Activated CD8-positive, alpha-beta T cell treated with anti-CD3 and anti-CD28 coated beads for 36 hours (primary cell): ENCODE data around the gene ACOX1. TPM values are rescaled to one million over a fixed set of nuclear protein-coding genes. Genes with fewer than 3 reads are reported as not detected.

Experiments used
- ATAC-seq: fragments of 200-7000 bp; cut with Tn5 transposase; one replicate; pipeline ENCODE4 v1.10.0; 2021; ENCODE audit warnings: mild to moderate bottlenecking, moderate library complexity
- CTCF ChIA-PET: fragments of 350-600 bp; sonication (Branson Sonifier 250); formaldehyde crosslinking; loops from one replicate; lab custom pipeline; 2021; ENCODE audit warnings: antibody characterized with exemption; lab: Charles Lee
- POLR2A ChIA-PET: fragments of 350-600 bp; sonication (Branson Sonifier 250); formaldehyde crosslinking; loops from one replicate; lab custom pipeline; 2021; ENCODE audit warnings: antibody characterized with exemption; lab: Charles Lee
- DNase-seq: peaks from one replicate; pipeline ENCODE4 v3.0.0-alpha.2; 2020
- H3K27ac Mint-ChIP-seq: one replicate; pipeline ENCODE4 v1.8.0; 2021; ENCODE audit warnings: mild to moderate bottlenecking, mixed read lengths
- H3K27me3 Mint-ChIP-seq: one replicate; pipeline ENCODE4 v1.8.0; 2021; ENCODE audit warnings: mixed read lengths
- H3K36me3 Mint-ChIP-seq: one replicate; pipeline ENCODE4 v1.8.0; 2021; ENCODE audit warnings: low read depth, mixed read lengths
- H3K4me1 Mint-ChIP-seq: one replicate; pipeline ENCODE4 v1.8.0; 2021; ENCODE audit warnings: low read depth, mixed read lengths
- H3K4me3 Mint-ChIP-seq: one replicate; pipeline ENCODE4 v1.8.0; 2021; ENCODE audit warnings: mild to moderate bottlenecking, moderate library complexity, mixed read lengths
- H3K9me3 Mint-ChIP-seq: one replicate; pipeline ENCODE4 v1.8.0; 2021; ENCODE audit warnings: mixed read lengths
- intact Hi-C: fragments of 100-400 bp; cut with micrococcal nuclease; formaldehyde crosslinking; loops from one replicate; pipeline ENCODE4 v1.10.0; 2022
- total RNA-seq, 2 experiments: library from RNA; stranded (reverse); gene quantifications; one replicate each; pipeline ENCODE4 v1.2.3, GENCODE V29; 2021
- TF ChIP-seq, protein P1 (sequence below): fragments of 200-600 bp; IDR thresholded peaks from one replicate; pipeline ENCODE4 v1.8.0; 2022; ENCODE audit warnings: antibody characterized with exemption, mild to moderate bottlenecking

The ACOX1 gene
- total RNA-seq, 2 experiments from 2014 or later: 23.0 to 24.1 TPM

DNA sequence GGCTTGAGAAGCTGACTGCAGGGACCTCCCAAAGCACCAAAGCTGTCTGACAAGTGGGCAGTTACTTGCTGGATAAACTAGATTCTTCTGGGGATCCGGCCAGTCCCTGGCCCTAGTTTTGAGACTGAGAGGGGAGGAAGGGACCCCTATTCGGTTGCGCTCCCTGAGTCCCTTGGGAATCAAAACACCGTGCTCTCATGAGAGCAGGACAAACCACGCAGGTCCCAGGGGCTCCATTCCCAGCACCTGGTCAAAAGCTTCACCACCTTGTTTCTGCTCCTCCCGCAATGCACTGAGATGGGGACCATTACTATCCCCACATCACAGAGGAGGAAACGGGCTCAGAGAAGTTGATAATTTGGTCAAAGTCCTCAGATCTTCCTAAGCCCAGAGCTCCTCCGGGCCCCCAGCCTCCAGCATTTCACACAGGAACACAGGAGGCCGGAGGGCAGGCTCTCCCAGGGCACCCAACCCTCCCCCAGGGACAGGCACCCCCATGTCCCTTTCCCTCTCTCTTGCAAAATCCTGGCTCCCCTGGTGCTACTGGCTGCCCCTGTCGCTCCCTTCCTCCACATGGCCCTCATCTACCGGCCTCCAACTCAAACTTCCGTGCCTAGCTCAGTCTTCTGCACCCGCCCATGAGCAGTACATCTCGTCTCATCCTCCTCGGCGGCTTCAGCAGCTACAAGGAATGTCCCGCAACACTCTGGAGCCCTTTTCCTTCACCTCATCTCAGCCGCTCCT is 85.5 kb downstream of the ACOX1 start:
- no peaks in the 10 kb centered on the region for H3K27me3 Mint-ChIP-seq
- CTCF ChIA-PET: interaction anchor here (0.8 to 9.8 kb wide), 7 partner anchors 11 to 386 kb away, joined by 3 to 78 read pairs (median 5); partner anchors contain the start of genes CDK3, MRPL38 and TRIM47
- DNase-seq (no peak), ATAC-seq (no peak)
- intact Hi-C loops: no loop called here
- POLR2A ChIA-PET: interaction anchor here (1.3 to 9.5 kb wide), 4 partner anchors 10 to 117 kb away, joined by 3 to 100 read pairs (median 8); partner anchors contain the start of genes MRPL38 and TRIM47
- peaks cover 23% of the 10 kb centered on the region for H3K36me3 Mint-ChIP-seq
- peak overlapping the region; percentile 48 for H3K4me3 Mint-ChIP-seq
- H3K9me3 Mint-ChIP-seq: no peaks in the 10 kb centered on the region
- H3K4me1 Mint-ChIP-seq: peaks cover 28% of the 10 kb centered on the region
- TF ChIP-seq, protein P1, sequence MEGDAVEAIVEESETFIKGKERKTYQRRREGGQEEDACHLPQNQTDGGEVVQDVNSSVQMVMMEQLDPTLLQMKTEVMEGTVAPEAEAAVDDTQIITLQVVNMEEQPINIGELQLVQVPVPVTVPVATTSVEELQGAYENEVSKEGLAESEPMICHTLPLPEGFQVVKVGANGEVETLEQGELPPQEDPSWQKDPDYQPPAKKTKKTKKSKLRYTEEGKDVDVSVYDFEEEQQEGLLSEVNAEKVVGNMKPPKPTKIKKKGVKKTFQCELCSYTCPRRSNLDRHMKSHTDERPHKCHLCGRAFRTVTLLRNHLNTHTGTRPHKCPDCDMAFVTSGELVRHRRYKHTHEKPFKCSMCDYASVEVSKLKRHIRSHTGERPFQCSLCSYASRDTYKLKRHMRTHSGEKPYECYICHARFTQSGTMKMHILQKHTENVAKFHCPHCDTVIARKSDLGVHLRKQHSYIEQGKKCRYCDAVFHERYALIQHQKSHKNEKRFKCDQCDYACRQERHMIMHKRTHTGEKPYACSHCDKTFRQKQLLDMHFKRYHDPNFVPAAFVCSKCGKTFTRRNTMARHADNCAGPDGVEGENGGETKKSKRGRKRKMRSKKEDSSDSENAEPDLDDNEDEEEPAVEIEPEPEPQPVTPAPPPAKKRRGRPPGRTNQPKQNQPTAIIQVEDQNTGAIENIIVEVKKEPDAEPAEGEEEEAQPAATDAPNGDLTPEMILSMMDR: no peak
- peak overlapping the region; percentile 56 for H3K27ac Mint-ChIP-seq

DNA sequence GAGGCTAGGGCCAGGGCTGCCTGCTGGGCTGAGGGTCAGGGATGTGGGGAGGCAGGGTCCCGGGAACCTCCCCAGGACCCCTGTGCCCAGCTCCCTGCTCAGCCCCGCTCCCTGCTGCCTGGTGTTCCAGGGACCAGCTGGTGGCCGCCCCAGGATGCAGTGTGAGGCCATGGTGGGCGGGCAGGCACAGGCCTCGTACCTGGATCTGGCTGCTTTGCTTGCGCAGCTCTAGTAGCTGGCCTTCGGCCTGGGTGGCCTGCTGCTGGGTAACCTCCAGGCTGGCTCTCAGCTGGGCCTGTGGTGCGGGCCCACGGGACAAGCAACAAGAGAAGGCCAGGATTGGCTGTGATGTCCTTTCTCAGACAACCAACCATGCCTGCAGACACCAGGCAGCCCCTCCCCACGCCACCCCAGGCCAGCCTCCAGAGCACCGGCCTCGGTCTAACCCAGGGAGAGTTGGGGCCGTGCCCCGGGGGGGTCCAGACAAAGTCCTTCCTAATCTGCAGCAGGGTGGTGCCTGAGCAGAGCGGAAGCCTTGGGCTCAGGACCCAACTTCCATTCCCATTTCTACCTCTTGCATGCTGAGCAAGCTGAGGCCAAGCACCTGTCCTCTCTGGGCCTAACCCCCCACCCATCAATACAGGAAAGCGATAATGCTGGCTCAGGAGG is 86.3 kb downstream of the ACOX1 start:
- no peak for ATAC-seq
- H3K4me1 Mint-ChIP-seq: peaks cover 26% of the 10 kb centered on the region
- TF ChIP-seq, protein P1: no peak
- H3K4me3 Mint-ChIP-seq: no peak overlapping the region
- intact Hi-C loops: no loop called here
- H3K36me3 Mint-ChIP-seq: peaks cover 22% of the 10 kb centered on the region
- CTCF ChIA-PET: interaction anchor here (1.0 to 9.8 kb wide), 6 partner anchors 10 to 387 kb away, joined by 3 to 78 read pairs (median 5); partner anchors contain the start of genes CDK3, MRPL38 and TRIM47
- H3K27ac Mint-ChIP-seq: no peak overlapping the region
- no peaks in the 10 kb centered on the region for H3K9me3 Mint-ChIP-seq
- no peaks in the 10 kb centered on the region for H3K27me3 Mint-ChIP-seq
- POLR2A ChIA-PET: interaction anchor here (1.1 to 9.5 kb wide), 7 partner anchors 9 to 117 kb away, joined by 3 to 100 read pairs (median 4); partner anchors contain the start of genes MRPL38 and TRIM47
- DNase-seq: no peak

DNA sequence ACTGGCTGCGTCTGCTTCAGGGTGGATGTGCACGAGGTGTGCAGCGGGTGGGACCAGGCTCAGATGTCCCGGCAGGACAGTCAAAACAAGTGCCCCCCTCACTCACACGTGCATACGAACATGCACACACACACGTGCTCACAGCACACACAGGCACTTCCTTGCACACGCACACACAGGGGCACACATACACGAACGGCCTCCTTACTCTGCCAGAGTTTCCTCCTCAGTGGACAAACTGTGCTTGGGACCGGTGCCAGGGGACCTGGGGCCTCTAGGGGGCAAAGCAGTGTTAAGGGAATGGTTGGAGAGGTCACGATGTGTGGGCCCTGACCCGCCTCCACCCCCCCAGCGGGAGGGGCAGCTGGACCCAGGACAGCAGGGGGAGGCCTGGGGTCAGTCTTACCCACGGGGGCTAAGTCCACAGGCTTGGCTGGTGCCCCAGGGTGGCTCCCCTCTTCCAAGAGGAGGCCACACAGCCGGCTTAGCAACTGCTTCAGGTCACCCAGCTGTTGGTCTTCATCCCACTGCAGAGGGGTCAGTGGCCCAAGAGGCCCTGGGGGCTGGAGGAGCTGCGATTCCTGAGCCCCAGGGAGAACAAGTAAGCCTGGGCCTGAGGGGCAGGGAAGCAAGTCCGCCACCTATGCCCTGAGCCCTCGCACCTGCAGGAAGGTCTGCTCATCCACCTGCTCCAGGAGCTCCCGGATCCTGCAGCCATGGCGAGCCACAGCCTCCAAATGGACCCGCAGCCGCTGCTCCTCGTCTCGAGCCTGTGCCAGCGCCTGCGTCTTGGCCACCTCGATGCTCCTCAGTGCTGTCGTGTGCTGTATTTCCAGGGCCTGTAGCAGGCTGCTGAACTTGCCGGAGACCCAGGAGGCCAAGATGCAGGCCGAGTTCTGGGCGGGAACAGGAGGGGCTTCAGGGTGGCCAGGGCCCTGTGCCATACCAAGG is 87.1 kb downstream of the ACOX1 start:
- intact Hi-C loops: no loop called here
- DNase-seq (no peak), ATAC-seq (no peak)
- TF ChIP-seq, protein P1: no peak
- H3K4me1 Mint-ChIP-seq: peaks cover 22% of the 10 kb centered on the region
- H3K36me3 Mint-ChIP-seq: peaks cover 18% of the 10 kb centered on the region
- H3K4me3 Mint-ChIP-seq: no peak overlapping the region
- H3K27ac Mint-ChIP-seq: no peak overlapping the region
- no peaks in the 10 kb centered on the region for H3K9me3 Mint-ChIP-seq
- no peaks in the 10 kb centered on the region for H3K27me3 Mint-ChIP-seq
- POLR2A ChIA-PET: interaction anchor here (1.1 to 9.5 kb wide), 8 partner anchors 10 to 116 kb away, joined by 3 to 100 read pairs (median 4); partner anchors contain the start of genes MRPL38 and TRIM47
- CTCF ChIA-PET: interaction anchor here (1.4 to 9.8 kb wide), 2 partner anchors 15 to 388 kb away, joined by 4 to 78 read pairs; partner anchors contain the start of gene TRIM47

Other genes starting within 250 kb of the ACOX1 start
- 10 to 100 TPM; 43.4 to 50.7 TPM for gene GALK1, start 214.0 kb downstream of the ACOX1 start, total RNA-seq
- 10 to 100 TPM; 26.4 to 26.6 TPM for gene UNK, start 194.4 kb downstream of the ACOX1 start, total RNA-seq
- gene UNC13D, start 134.8 kb downstream of the ACOX1 start, total RNA-seq: 100 to 1,000 TPM; 136 to 144 TPM
- 10 to 100 TPM; 54.4 to 58.5 TPM for gene WBP2, start 123.8 kb downstream of the ACOX1 start, total RNA-seq
- gene TRIM47, start 100.6 kb downstream of the ACOX1 start, total RNA-seq: 10 to 100 TPM; 16.6 to 16.8 TPM
- gene TRIM65, start 82.2 kb downstream of the ACOX1 start, total RNA-seq: 10 to 100 TPM; 37.1 to 42.2 TPM
- gene MRPL38, start 74.3 kb downstream of the ACOX1 start, total RNA-seq: 100 to 1,000 TPM; 117 to 126 TPM
- 10 to 100 TPM; 13.2 to 16.2 TPM for gene FBF1, start 38.1 kb downstream of the ACOX1 start, total RNA-seq
- 10 to 100 TPM; 11.7 to 13.2 TPM for gene TEN1, start 74 bp upstream of the ACOX1 start, total RNA-seq
- gene CDK3, start 21.7 kb upstream of the ACOX1 start, total RNA-seq: 1 to 10 TPM; 3.8 to 4.1 TPM
- gene EVPL, start 48.1 kb upstream of the ACOX1 start, total RNA-seq: under 1 TPM; 0.16 to 0.34 TPM
- 100 to 1,000 TPM; 132 to 135 TPM for gene SRP68, start 93.4 kb upstream of the ACOX1 start, total RNA-seq
- gene GALR2, start 95.6 kb upstream of the ACOX1 start, total RNA-seq: 1 to 10 TPM; 1.6 to 2.1 TPM
- gene ZACN, start 100.0 kb upstream of the ACOX1 start, total RNA-seq: 1 to 10 TPM; 2.3 to 3.0 TPM
- 10 to 100 TPM; 53.5 to 64.9 TPM for gene EXOC7, start 124.6 kb upstream of the ACOX1 start, total RNA-seq
- gene FOXJ1, start 162.1 kb upstream of the ACOX1 start, total RNA-seq: 10 to 100 TPM; 11.1 to 11.6 TPM